Cardiac septum (tissue), 1 donor: ENCODE data around the gene FER. TPM values are rescaled to one million over a fixed set of nuclear protein-coding genes. Genes with fewer than 3 reads are reported as not detected.
A peak's percentile ranks its signal among the peaks of the same experiment; 100 is the strongest.
"Not testable (repeated sequence)": the region's sequence is repeated elsewhere in the genome, so short reads cannot be mapped to it uniquely, and the experiment has no call there.

Source experiments
- DNase-seq: peaks from one replicate; pipeline ENCODE4 v3.0.0-alpha.2; 2020; ENCODE audit warnings: low spot score
- intact Hi-C: fragments of 100-400 bp; cut with DNase I; formaldehyde crosslinking; loops from one replicate; pipeline ENCODE4 v1.14.0; 2022
- total RNA-seq: library from RNA; stranded (reverse); fragmentation: NEBNext Ultra II Directional; extraction: Animal tissue kit (Norgen Biotek cat#: 25700); gene quantifications from one replicate; pipeline ENCODE4 v1.2.1, GENCODE V29; 2021
- donor health status: DM: no; HTN: no; CAD: no.

The FER gene
- total RNA-seq, 1 donor from 2014 or later, result 20.0 TPM

- DNase-seq, result peak; percentile 80
- intact Hi-C loops, result loop anchor here (5.0 kb wide), 1 partner anchor 41 kb away; the partner anchor contains the start of gene FER
These were observed 40.4 kb downstream of the FER start for GRCh38 chr5:108788142-108788541.

GRCh38 chr5:108793207-108793606 lies 45.5 kb downstream of the FER start:
- no peak for DNase-seq
- intact Hi-C loops, result no loop called here

- DNase-seq, intact Hi-C loops: not testable (repeated sequence)
These were observed 46.7 kb downstream of the FER start for GRCh38 chr5:108794349-108794748.

GRCh38 chr5:108797396-108797795 lies 49.7 kb downstream of the FER start:
- no peak for DNase-seq
- intact Hi-C loops, result no loop called here

GRCh38 chr5:108797986-108798385 lies 50.3 kb downstream of the FER start:
- intact Hi-C loops, result no loop called here
- DNase-seq, result no peak

- no peak for DNase-seq
- intact Hi-C loops, result no loop called here
These were observed 51.0 kb downstream of the FER start for GRCh38 chr5:108798513-108799265.

- intact Hi-C loops, result no loop called here
- no peak for DNase-seq
These were observed 53.6 kb downstream of the FER start for GRCh38 chr5:108801301-108801700.

GRCh38 chr5:108801776-108802175 lies 54.1 kb downstream of the FER start:
- DNase-seq, result no peak
- intact Hi-C loops, result no loop called here

- intact Hi-C loops, result no loop called here
- no peak for DNase-seq
These were observed 63.0 kb downstream of the FER start for GRCh38 chr5:108810717-108811116.

GRCh38 chr5:108813673-108814072 lies 66.0 kb downstream of the FER start:
- intact Hi-C loops, result no loop called here
- DNase-seq, result no peak

- intact Hi-C loops, result no loop called here
These were observed 66.9 kb downstream of the FER start for GRCh38 chr5:108814551-108814950.

GRCh38 chr5:108818613-108819272 lies 71.0 kb downstream of the FER start:
- intact Hi-C loops, result no loop called here
- DNase-seq, result no peak

More at GRCh38 chr5:108814551-108814950, 66.9 kb downstream of the FER start:
- no peak for DNase-seq

GRCh38 chr5:108820983-108821382 lies 73.3 kb downstream of the FER start:
- DNase-seq, result no peak
- intact Hi-C loops, result no loop called here

GRCh38 chr5:108822211-108822947 lies 74.7 kb downstream of the FER start:
- DNase-seq, result no peak
- intact Hi-C loops, result no loop called here

GRCh38 chr5:108827131-108827530 lies 79.4 kb downstream of the FER start:
- DNase-seq, result no peak
- intact Hi-C loops, result no loop called here

- no peak for DNase-seq
- intact Hi-C loops, result no loop called here
These were observed 83.1 kb downstream of the FER start for GRCh38 chr5:108830705-108831276.

GRCh38 chr5:108836492-108836891 lies 88.8 kb downstream of the FER start:
- intact Hi-C loops, result no loop called here
- no peak for DNase-seq

GRCh38 chr5:108842260-108842941 lies 94.7 kb downstream of the FER start:
- DNase-seq, intact Hi-C loops: not testable (repeated sequence)

GRCh38 chr5:108851129-108851528 lies 103.4 kb downstream of the FER start:
- intact Hi-C loops, DNase-seq: not testable (repeated sequence)

- DNase-seq, result no peak
- intact Hi-C loops, result no loop called here
These were observed 110.2 kb downstream of the FER start for GRCh38 chr5:108857905-108858304.
